ENCODE results near the gene EVX2. TPM values are rescaled to one million over a fixed set of nuclear protein-coding genes. Genes with fewer than 3 reads are reported as not detected.

The EVX2 gene
- total RNA-seq, 6 experiments from 2014 or later, result not detected

GRCh38 chr2:176099728-176100546, 16.2 kb upstream of the EVX2 start, which contains the start of gene HOXD12:
Gene HOXD12 (plus strand): TSS chr2:176099795. CDS start chr2:176099802, 7 bp downstream.
- TF ChIP-seq CTCF (IDR thresholded peaks at IDR 0.05), result no peak
- no peak for TF ChIP-seq POLR2A (IDR thresholded peaks at IDR 0.05)
- no peak for ATAC-seq
- H3K9me3 ChIP-seq, result no peaks in the 10 kb centered on the region
- intact Hi-C loops (cut with DNase I), result loop anchor here in 1 of 2 donors (10.0 kb wide), 1 partner anchor 745 kb away; no protein-coding TSS in a partner anchor
- DNase-seq, result no peak
- H3K4me3 ChIP-seq, result no peak within 1 kb of the TSS
- H3K27ac ChIP-seq, result no peak within 1 kb of the TSS
- WGBS (ENCODE audit: insufficient coverage, low coverage, low lambda C conversion rate, missing lambda C conversion rate), result 7% methylated on average over 9 of the region's 70 CpGs
- H3K27me3 ChIP-seq, result peaks cover 29 to 95% of the 10 kb centered on the region in 2 donors
- no peaks in the 10 kb centered on the region for H3K36me3 ChIP-seq
- H3K4me1 ChIP-seq, result peaks cover 0 to 14% (median 6%) of the 10 kb centered on the region in 4 donors

- Histone ChIP-seq H3K36me3 (no peaks in the 10 kb centered on the region), H3K27ac (no peak overlapping the region), H3K4me3 (no peak overlapping the region), H3K4me1 (peaks cover 0 to 14% (median 6%) of the 10 kb centered on the region in 4 donors), H3K27me3 (peaks cover 22 to 95% of the 10 kb centered on the region in 2 donors), H3K9me3 (no peaks in the 10 kb centered on the region)
- intact Hi-C loops (cut with DNase I), result loop anchor here in 1 of 2 donors (10.0 kb wide), 1 partner anchor 744 kb away; no protein-coding TSS in a partner anchor
- TF ChIP-seq CTCF (IDR thresholded peaks at IDR 0.05) (no peak), POLR2A (IDR thresholded peaks at IDR 0.05) (no peak)
- no peak for ATAC-seq
- DNase-seq, result no peak
- 3% methylated on average over 18 of the region's 30 CpGs for whole genome bisulfite sequencing (ENCODE audit: insufficient coverage, low coverage, low lambda C conversion rate, missing lambda C conversion rate)
Observed at GRCh38 chr2:176099159-176099727, 15.5 kb upstream of the EVX2 start.

GRCh38 chr2:176098366-176099158, 14.8 kb upstream of the EVX2 start:
- ATAC-seq, result no peak
- no peak for TF ChIP-seq CTCF (IDR thresholded peaks at IDR 0.05)
- H3K9me3 ChIP-seq, result no peaks in the 10 kb centered on the region
- WGBS (ENCODE audit: insufficient coverage, low coverage, low lambda C conversion rate, missing lambda C conversion rate), result 6% methylated on average over 7 of the region's 35 CpGs
- peaks cover 18 to 92% of the 10 kb centered on the region in 2 donors for H3K27me3 ChIP-seq
- intact Hi-C loops (cut with DNase I), result loop anchor here in 1 of 2 donors (10.0 kb wide), 1 partner anchor 744 kb away; no protein-coding TSS in a partner anchor
- H3K27ac ChIP-seq, result no peak overlapping the region
- H3K4me3 ChIP-seq, result no peak overlapping the region
- DNase-seq, result no peak
- no peaks in the 10 kb centered on the region for H3K36me3 ChIP-seq
- H3K4me1 ChIP-seq, result peaks cover 0 to 14% (median 6%) of the 10 kb centered on the region in 4 donors

GRCh38 chr2:176097820-176098365, 14.1 kb upstream of the EVX2 start:
- ATAC-seq, result no peak
- intact Hi-C loops (cut with DNase I), result loop anchor here in 1 of 2 donors (10.0 kb wide), 1 partner anchor 743 kb away; no protein-coding TSS in a partner anchor
- TF ChIP-seq POLR2A (IDR thresholded peaks at IDR 0.05), result no peak
- TF ChIP-seq CTCF (IDR thresholded peaks at IDR 0.05), result no peak

More at GRCh38 chr2:176097820-176098365, 14.1 kb upstream of the EVX2 start:
- no peak for DNase-seq
- no peaks in the 10 kb centered on the region for H3K9me3 ChIP-seq
- peaks cover 20 to 92% of the 10 kb centered on the region in 2 donors for H3K27me3 ChIP-seq
- H3K27ac ChIP-seq, result no peak overlapping the region
- WGBS (ENCODE audit: insufficient coverage, low coverage, low lambda C conversion rate, missing lambda C conversion rate), result 0% methylated on average over 17 of the region's 18 CpGs
- no peak overlapping the region for H3K4me3 ChIP-seq
- peaks cover 0 to 19% (median 6%) of the 10 kb centered on the region in 4 donors for H3K4me1 ChIP-seq
- H3K36me3 ChIP-seq, result no peaks in the 10 kb centered on the region
